HEK293 (cell line): ENCODE measurements around the gene SKOR2.

Experiments used
- BCL11A ChIP-seq: fragments of 450-650 bp; formaldehyde crosslinking; IDR thresholded peaks from 2 replicates; pipeline ENCODE4 v1.5.1; 2016; ENCODE audit warnings: low read depth, missing biosample characterization, missing genetic modification characterization
- IKZF3 ChIP-seq: fragments of 450-650 bp; IDR thresholded peaks from 2 replicates; pipeline ENCODE4 v1.5.0; 2018; ENCODE audit warnings: missing biosample characterization, mild to moderate bottlenecking, missing genetic modification characterization, moderate library complexity
- TRIM28 ChIP-seq: IDR thresholded peaks from 2 replicates; pipeline ENCODE4 v1.6.1; 2011; ENCODE audit warnings: low read length, control low read depth, borderline replicate concordance
- YY1 ChIP-seq: fragments of 450-650 bp; formaldehyde crosslinking; IDR thresholded peaks from 2 replicates; pipeline ENCODE4 v1.5.1; 2018; ENCODE audit warnings: missing biosample characterization, missing genetic modification characterization
- ZBTB6 ChIP-seq: fragments of 450-650 bp; formaldehyde crosslinking; IDR thresholded peaks from 2 replicates; pipeline ENCODE4 v1.5.1; 2017; ENCODE audit warnings: missing biosample characterization, missing genetic modification characterization
- ZNF155 ChIP-seq: fragments of 450-650 bp; formaldehyde crosslinking; IDR thresholded peaks from 2 replicates; pipeline ENCODE4 v1.5.1; 2016; ENCODE audit warnings: missing biosample characterization, missing genetic modification characterization
- ZNF157 ChIP-seq: fragments of 450-650 bp; formaldehyde crosslinking; IDR thresholded peaks from 2 replicates; pipeline ENCODE4 v1.5.1; 2016; ENCODE audit warnings: missing biosample characterization, missing genetic modification characterization
- ZNF169 ChIP-seq: fragments of 450-650 bp; formaldehyde crosslinking; IDR thresholded peaks from 2 replicates; pipeline ENCODE4 v1.5.1; 2016; ENCODE audit warnings: missing biosample characterization, missing genetic modification characterization
- ZNF174 ChIP-seq: fragments of 450-650 bp; formaldehyde crosslinking; IDR thresholded peaks from 2 replicates; pipeline ENCODE4 v1.5.0; 2017; ENCODE audit warnings: missing biosample characterization, mild to moderate bottlenecking, missing genetic modification characterization
- ZNF202 ChIP-seq: fragments of 450-650 bp; formaldehyde crosslinking; IDR thresholded peaks from 2 replicates; pipeline ENCODE4 v1.5.1; 2016; ENCODE audit warnings: missing biosample characterization, missing genetic modification characterization, borderline replicate concordance
- ZNF221 ChIP-seq: fragments of 450-650 bp; formaldehyde crosslinking; IDR thresholded peaks from 2 replicates; pipeline ENCODE4 v1.5.1; 2017; ENCODE audit warnings: missing biosample characterization, missing genetic modification characterization, borderline replicate concordance
- ZNF24 ChIP-seq: fragments of 450-650 bp; formaldehyde crosslinking; IDR thresholded peaks from 2 replicates; pipeline ENCODE4 v1.5.1; 2016; ENCODE audit warnings: missing biosample characterization, missing genetic modification characterization
- ZNF324 ChIP-seq: fragments of 450-650 bp; formaldehyde crosslinking; IDR thresholded peaks from 2 replicates; pipeline ENCODE4 v1.5.1; 2016; ENCODE audit warnings: missing biosample characterization, missing genetic modification characterization
- ZNF350 ChIP-seq: fragments of 450-650 bp; formaldehyde crosslinking; IDR thresholded peaks from 2 replicates; pipeline ENCODE4 v1.5.0; 2017; ENCODE audit warnings: missing biosample characterization, mild to moderate bottlenecking, missing genetic modification characterization
- ZNF37A ChIP-seq: fragments of 450-650 bp; IDR thresholded peaks from 2 replicates; pipeline ENCODE4 v1.5.1; 2018; ENCODE audit warnings: missing biosample characterization, missing genetic modification characterization
- ZNF449 ChIP-seq: fragments of 450-650 bp; formaldehyde crosslinking; IDR thresholded peaks from 2 replicates; pipeline ENCODE4 v1.5.1; 2017; ENCODE audit warnings: missing biosample characterization, mild to moderate bottlenecking, missing genetic modification characterization, moderate library complexity
- ZNF544 ChIP-seq: fragments of 450-650 bp; formaldehyde crosslinking; IDR thresholded peaks from 2 replicates; pipeline ENCODE4 v1.5.0; 2017; ENCODE audit warnings: missing biosample characterization, missing genetic modification characterization
- ZNF792 ChIP-seq: fragments of 450-650 bp; formaldehyde crosslinking; IDR thresholded peaks from 2 replicates; pipeline ENCODE4 v1.5.1; 2016; ENCODE audit warnings: missing biosample characterization, missing genetic modification characterization
- ZNF830 ChIP-seq: fragments of 450-650 bp; IDR thresholded peaks from 2 replicates; pipeline ENCODE4 v1.5.0; 2018; ENCODE audit warnings: missing biosample characterization, missing genetic modification characterization, low read depth, mild to moderate bottlenecking, moderate library complexity
- TF ChIP-seq, protein P1 (sequence below): sonication (generic); formaldehyde crosslinking; IDR thresholded peaks from 2 replicates; pipeline ENCODE4 v1.8.1; 2022; ENCODE audit warnings: mild to moderate bottlenecking, moderate library complexity, missing genetic modification reagents
- TF ChIP-seq, protein P2 (sequence below): fragments of 450-650 bp; formaldehyde crosslinking; IDR thresholded peaks from 2 replicates; pipeline ENCODE4 v1.5.1; 2016; ENCODE audit warnings: missing biosample characterization, missing genetic modification characterization
- TF ChIP-seq, protein P3 (sequence below): fragments of 450-650 bp; formaldehyde crosslinking; conservative IDR thresholded peaks from 2 replicates; pipeline ENCODE4 v1.5.1; 2016; ENCODE audit warnings: low read depth, missing biosample characterization, missing genetic modification characterization
- TF ChIP-seq, protein P4 (sequence below): fragments of 450-650 bp; formaldehyde crosslinking; IDR thresholded peaks from 2 replicates; pipeline ENCODE4 v1.5.1; 2016; ENCODE audit warnings: missing biosample characterization, missing genetic modification characterization
- TF ChIP-seq, protein P5 (sequence below): fragments of 450-650 bp; formaldehyde crosslinking; IDR thresholded peaks from 2 replicates; pipeline ENCODE4 v1.5.1; 2016; ENCODE audit warnings: missing biosample characterization, missing genetic modification characterization

SKOR2 gene

DNA sequence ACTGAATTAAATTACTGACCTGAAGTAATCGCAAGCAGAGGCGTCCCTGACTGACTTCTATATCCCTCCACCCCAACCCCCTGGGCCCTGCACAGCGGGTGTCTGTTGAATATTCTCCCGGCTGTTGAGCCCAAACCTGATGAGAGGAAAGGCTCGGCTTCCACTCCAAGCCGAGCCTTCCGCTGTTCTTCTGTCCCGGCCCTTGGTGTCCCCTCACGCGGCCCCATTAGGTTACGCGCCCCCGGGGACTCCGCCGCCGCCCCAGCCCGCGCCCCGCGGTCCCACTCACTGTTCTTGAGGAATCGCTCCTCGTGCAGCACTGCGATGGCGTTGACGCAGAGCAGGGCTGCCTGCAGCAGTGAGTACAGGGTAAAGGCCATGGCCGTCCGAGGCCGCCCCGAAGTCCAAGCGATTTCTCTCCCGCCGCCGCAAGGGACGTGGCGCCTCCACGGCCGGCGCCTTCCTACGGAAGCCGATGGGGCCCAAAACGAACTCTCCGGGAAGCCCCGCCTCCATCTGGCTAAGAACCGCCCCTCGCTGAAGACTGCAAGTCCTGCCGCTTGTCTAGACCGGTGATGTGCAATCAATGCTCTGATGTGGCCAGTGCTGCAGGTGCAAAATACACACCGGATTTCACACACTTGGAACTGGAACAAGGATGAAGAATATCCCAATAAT is 75.4 kb downstream of the SKOR2 start, which contains the start of gene IER3IP1 (continued):
- TF ChIP-seq, protein P1, sequence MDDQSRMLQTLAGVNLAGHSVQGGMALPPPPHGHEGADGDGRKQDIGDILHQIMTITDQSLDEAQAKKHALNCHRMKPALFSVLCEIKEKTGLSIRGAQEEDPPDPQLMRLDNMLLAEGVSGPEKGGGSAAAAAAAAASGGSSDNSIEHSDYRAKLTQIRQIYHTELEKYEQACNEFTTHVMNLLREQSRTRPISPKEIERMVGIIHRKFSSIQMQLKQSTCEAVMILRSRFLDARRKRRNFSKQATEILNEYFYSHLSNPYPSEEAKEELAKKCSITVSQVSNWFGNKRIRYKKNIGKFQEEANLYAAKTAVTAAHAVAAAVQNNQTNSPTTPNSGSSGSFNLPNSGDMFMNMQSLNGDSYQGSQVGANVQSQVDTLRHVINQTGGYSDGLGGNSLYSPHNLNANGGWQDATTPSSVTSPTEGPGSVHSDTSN (CRISPR knock-in tag), result 0 out of 2 replicates have a peak, but pooled peaks have one; percentile 52
- no peak for TF ChIP-seq ZNF202 (tag by site-specific recombination)
- TF ChIP-seq ZNF792 (tag by site-specific recombination), result no peak
- TF ChIP-seq ZNF350, result no peak
- TF ChIP-seq YY1 (tag by site-specific recombination), result peak; percentile 53; the same call in 1 of the 2 replicates
- TF ChIP-seq ZNF449 (tag by site-specific recombination), result peak; percentile 49; the same call in 1 of the 2 replicates
- TF ChIP-seq ZNF174 (tag by site-specific recombination), result no peak
- no peak for TF ChIP-seq ZNF324 (tag by site-specific recombination)
- TF ChIP-seq, protein P2, sequence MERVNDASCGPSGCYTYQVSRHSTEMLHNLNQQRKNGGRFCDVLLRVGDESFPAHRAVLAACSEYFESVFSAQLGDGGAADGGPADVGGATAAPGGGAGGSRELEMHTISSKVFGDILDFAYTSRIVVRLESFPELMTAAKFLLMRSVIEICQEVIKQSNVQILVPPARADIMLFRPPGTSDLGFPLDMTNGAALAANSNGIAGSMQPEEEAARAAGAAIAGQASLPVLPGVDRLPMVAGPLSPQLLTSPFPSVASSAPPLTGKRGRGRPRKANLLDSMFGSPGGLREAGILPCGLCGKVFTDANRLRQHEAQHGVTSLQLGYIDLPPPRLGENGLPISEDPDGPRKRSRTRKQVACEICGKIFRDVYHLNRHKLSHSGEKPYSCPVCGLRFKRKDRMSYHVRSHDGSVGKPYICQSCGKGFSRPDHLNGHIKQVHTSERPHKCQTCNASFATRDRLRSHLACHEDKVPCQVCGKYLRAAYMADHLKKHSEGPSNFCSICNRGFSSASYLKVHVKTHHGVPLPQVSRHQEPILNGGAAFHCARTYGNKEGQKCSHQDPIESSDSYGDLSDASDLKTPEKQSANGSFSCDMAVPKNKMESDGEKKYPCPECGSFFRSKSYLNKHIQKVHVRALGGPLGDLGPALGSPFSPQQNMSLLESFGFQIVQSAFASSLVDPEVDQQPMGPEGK (tag by site-specific recombination), result peak; percentile 74
- no peak for TF ChIP-seq ZNF155
- TF ChIP-seq ZNF221 (tag by site-specific recombination), result no peak
- TF ChIP-seq, protein P3, sequence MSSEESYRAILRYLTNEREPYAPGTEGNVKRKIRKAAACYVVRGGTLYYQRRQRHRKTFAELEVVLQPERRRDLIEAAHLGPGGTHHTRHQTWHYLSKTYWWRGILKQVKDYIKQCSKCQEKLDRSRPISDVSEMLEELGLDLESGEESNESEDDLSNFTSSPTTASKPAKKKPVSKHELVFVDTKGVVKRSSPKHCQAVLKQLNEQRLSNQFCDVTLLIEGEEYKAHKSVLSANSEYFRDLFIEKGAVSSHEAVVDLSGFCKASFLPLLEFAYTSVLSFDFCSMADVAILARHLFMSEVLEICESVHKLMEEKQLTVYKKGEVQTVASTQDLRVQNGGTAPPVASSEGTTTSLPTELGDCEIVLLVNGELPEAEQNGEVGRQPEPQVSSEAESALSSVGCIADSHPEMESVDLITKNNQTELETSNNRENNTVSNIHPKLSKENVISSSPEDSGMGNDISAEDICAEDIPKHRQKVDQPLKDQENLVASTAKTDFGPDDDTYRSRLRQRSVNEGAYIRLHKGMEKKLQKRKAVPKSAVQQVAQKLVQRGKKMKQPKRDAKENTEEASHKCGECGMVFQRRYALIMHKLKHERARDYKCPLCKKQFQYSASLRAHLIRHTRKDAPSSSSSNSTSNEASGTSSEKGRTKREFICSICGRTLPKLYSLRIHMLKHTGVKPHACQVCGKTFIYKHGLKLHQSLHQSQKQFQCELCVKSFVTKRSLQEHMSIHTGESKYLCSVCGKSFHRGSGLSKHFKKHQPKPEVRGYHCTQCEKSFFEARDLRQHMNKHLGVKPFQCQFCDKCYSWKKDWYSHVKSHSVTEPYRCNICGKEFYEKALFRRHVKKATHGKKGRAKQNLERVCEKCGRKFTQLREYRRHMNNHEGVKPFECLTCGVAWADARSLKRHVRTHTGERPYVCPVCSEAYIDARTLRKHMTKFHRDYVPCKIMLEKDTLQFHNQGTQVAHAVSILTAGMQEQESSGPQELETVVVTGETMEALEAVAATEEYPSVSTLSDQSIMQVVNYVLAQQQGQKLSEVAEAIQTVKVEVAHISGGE (tag by site-specific recombination), result peak; percentile 59; the same call in 1 of the 2 replicates
- TF ChIP-seq ZNF544 (tag by site-specific recombination), result no peak
- no peak for TF ChIP-seq BCL11A (tag by site-specific recombination)
- TF ChIP-seq ZNF157 (tag by site-specific recombination), result no peak
- TF ChIP-seq IKZF3 (tag by site-specific recombination), result no peak
- TF ChIP-seq ZNF169 (tag by site-specific recombination), result no peak
- TF ChIP-seq, protein P4, sequence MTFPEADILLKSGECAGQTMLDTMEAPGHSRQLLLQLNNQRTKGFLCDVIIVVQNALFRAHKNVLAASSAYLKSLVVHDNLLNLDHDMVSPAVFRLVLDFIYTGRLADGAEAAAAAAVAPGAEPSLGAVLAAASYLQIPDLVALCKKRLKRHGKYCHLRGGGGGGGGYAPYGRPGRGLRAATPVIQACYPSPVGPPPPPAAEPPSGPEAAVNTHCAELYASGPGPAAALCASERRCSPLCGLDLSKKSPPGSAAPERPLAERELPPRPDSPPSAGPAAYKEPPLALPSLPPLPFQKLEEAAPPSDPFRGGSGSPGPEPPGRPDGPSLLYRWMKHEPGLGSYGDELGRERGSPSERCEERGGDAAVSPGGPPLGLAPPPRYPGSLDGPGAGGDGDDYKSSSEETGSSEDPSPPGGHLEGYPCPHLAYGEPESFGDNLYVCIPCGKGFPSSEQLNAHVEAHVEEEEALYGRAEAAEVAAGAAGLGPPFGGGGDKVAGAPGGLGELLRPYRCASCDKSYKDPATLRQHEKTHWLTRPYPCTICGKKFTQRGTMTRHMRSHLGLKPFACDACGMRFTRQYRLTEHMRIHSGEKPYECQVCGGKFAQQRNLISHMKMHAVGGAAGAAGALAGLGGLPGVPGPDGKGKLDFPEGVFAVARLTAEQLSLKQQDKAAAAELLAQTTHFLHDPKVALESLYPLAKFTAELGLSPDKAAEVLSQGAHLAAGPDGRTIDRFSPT (tag by site-specific recombination), result no peak
- TF ChIP-seq ZNF24 (tag by site-specific recombination), result no peak
- TF ChIP-seq ZBTB6 (tag by site-specific recombination), result no peak
- no peak for TF ChIP-seq ZNF830
- no peak for TF ChIP-seq ZNF37A (tag by site-specific recombination)
- TF ChIP-seq TRIM28, result no peak
- TF ChIP-seq, protein P5, sequence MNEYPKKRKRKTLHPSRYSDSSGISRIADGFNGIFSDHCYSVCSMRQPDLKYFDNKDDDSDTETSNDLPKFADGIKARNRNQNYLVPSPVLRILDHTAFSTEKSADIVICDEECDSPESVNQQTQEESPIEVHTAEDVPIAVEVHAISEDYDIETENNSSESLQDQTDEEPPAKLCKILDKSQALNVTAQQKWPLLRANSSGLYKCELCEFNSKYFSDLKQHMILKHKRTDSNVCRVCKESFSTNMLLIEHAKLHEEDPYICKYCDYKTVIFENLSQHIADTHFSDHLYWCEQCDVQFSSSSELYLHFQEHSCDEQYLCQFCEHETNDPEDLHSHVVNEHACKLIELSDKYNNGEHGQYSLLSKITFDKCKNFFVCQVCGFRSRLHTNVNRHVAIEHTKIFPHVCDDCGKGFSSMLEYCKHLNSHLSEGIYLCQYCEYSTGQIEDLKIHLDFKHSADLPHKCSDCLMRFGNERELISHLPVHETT, result no peak
